ENCODE data around the gene PDCD7. TPM values are rescaled to one million over a fixed set of nuclear protein-coding genes. Genes with fewer than 3 reads are reported as not detected.
"Not testable (repeated sequence)": the region's sequence is repeated elsewhere in the genome, so short reads cannot be mapped to it uniquely, and the experiment has no call there.

PDCD7 gene
- total RNA-seq, 1 donor from 2014 or later, result 13.6 TPM

DNA sequence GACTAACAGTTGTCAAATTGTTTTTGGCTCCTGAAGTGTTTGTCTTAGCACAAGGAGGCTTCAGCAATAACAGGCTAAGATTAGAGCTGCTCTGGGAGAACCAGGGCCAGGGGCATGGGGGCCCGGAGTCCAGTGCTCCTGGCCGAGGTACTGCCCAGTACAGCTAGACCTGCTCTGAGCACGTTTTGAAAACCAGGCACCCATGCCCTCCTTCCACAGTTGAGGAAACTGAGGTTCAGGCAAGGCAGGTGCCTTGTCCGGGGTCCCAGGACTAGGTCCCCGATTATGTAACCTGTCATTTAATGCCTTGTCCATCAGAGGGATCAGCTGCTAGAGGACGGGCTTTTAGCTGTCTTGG, 37.9 kb downstream of the PDCD7 start:
- no peak for DNase-seq

GRCh38 chr15:65095011-65095746, 38.4 kb downstream of the PDCD7 start:
- H3K9me3 Mint-ChIP-seq (ENCODE audit: unreplicated experiment), result peaks cover 3% of the 10 kb centered on the region
- TF ChIP-seq, protein P1, sequence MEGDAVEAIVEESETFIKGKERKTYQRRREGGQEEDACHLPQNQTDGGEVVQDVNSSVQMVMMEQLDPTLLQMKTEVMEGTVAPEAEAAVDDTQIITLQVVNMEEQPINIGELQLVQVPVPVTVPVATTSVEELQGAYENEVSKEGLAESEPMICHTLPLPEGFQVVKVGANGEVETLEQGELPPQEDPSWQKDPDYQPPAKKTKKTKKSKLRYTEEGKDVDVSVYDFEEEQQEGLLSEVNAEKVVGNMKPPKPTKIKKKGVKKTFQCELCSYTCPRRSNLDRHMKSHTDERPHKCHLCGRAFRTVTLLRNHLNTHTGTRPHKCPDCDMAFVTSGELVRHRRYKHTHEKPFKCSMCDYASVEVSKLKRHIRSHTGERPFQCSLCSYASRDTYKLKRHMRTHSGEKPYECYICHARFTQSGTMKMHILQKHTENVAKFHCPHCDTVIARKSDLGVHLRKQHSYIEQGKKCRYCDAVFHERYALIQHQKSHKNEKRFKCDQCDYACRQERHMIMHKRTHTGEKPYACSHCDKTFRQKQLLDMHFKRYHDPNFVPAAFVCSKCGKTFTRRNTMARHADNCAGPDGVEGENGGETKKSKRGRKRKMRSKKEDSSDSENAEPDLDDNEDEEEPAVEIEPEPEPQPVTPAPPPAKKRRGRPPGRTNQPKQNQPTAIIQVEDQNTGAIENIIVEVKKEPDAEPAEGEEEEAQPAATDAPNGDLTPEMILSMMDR (IDR thresholded peaks at IDR 0.05; ENCODE audit: partially characterized antibody, unreplicated experiment), result no peak
- no peaks in the 10 kb centered on the region for H3K27me3 Mint-ChIP-seq (ENCODE audit: unreplicated experiment)
- DNase-seq, result no peak
- H3K4me1 Mint-ChIP-seq (ENCODE audit: low read depth, unreplicated experiment), result peaks cover 3% of the 10 kb centered on the region
- H3K4me3 Mint-ChIP-seq (ENCODE audit: unreplicated experiment), result no peak overlapping the region
- no peak overlapping the region for H3K27ac Mint-ChIP-seq (ENCODE audit: unreplicated experiment)
- H3K36me3 Mint-ChIP-seq (ENCODE audit: unreplicated experiment), result peaks cover 7% of the 10 kb centered on the region

More for the DNA sequence above, 37.9 kb downstream of the PDCD7 start:
- H3K27me3 Mint-ChIP-seq (ENCODE audit: unreplicated experiment), result no peaks in the 10 kb centered on the region
- peaks cover 7% of the 10 kb centered on the region for H3K36me3 Mint-ChIP-seq (ENCODE audit: unreplicated experiment)
- H3K9me3 Mint-ChIP-seq (ENCODE audit: unreplicated experiment), result peaks cover 3% of the 10 kb centered on the region
- TF ChIP-seq, protein P1 (IDR thresholded peaks at IDR 0.05; ENCODE audit: partially characterized antibody, unreplicated experiment), result no peak
- no peak overlapping the region for H3K4me3 Mint-ChIP-seq (ENCODE audit: unreplicated experiment)
- H3K27ac Mint-ChIP-seq (ENCODE audit: unreplicated experiment), result no peak overlapping the region
- H3K4me1 Mint-ChIP-seq (ENCODE audit: low read depth, unreplicated experiment), result peaks cover 3% of the 10 kb centered on the region

DNA sequence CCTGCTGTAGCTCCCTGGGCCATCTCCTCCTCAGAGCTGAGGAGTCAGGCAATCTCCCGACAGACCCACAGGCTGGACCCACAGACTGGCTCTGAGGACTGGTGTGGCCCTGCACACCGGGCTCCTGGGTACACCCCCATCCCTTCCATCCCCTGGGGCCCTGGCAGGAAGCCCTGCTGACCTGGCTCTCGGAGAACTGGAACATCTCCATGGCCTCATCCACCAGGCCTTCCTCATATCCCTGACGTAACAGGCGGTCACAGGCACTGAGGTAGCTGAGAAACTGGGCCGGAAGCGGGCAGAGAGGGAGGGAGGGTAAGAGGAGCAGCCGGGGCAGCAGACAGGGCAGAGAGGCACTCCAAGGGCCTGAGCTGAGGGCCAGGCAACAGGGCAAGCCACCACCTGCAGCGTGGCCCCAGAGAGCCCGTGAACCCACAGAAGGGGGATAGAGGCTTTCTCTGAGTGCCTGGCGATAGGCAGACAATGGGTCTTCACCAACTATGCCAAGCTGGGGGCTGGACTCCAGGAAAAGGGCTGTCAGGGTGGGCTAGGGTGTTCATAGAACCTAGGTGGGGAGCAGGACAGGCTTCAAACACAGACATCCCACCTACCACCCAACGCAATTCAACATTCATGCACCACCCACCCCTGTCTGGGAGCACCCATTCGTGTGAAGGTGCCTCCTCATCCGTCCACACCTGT, 39.2 kb downstream of the PDCD7 start:
- Mint-ChIP-seq H3K36me3 (ENCODE audit: unreplicated experiment) (peaks cover 7% of the 10 kb centered on the region), H3K9me3 (ENCODE audit: unreplicated experiment) (peaks cover 3% of the 10 kb centered on the region), H3K4me1 (ENCODE audit: low read depth, unreplicated experiment) (peaks cover 3% of the 10 kb centered on the region), H3K27me3 (ENCODE audit: unreplicated experiment) (no peaks in the 10 kb centered on the region), H3K27ac (ENCODE audit: unreplicated experiment) (no peak overlapping the region), H3K4me3 (ENCODE audit: unreplicated experiment) (no peak overlapping the region)
- DNase-seq, result no peak
- TF ChIP-seq, protein P1 (IDR thresholded peaks at IDR 0.05; ENCODE audit: partially characterized antibody, unreplicated experiment), result no peak

DNA sequence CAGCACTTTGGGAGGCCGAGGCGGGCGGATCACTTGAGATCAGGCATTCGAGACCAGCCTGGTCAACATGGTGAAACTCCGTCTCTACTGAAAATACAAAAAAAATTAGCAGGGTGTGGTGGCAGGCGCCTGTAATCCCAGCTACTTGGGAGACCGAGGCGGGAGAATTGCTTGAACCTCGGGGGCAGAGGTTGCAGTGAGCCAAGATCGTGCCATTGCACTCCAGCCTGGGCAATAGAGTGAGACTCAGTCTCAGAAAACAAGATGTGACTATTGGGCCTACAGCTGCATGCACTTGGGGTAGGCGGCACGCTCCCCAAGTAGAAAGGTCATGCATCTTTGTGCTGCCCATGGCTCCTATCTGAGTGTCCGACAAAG, 39.8 kb downstream of the PDCD7 start:
- not testable (repeated sequence) for H3K27me3 Mint-ChIP-seq (ENCODE audit: unreplicated experiment); H3K4me3 Mint-ChIP-seq (ENCODE audit: unreplicated experiment); DNase-seq; H3K27ac Mint-ChIP-seq (ENCODE audit: unreplicated experiment); H3K4me1 Mint-ChIP-seq (ENCODE audit: low read depth, unreplicated experiment); H3K9me3 Mint-ChIP-seq (ENCODE audit: unreplicated experiment); H3K36me3 Mint-ChIP-seq (ENCODE audit: unreplicated experiment)

DNA sequence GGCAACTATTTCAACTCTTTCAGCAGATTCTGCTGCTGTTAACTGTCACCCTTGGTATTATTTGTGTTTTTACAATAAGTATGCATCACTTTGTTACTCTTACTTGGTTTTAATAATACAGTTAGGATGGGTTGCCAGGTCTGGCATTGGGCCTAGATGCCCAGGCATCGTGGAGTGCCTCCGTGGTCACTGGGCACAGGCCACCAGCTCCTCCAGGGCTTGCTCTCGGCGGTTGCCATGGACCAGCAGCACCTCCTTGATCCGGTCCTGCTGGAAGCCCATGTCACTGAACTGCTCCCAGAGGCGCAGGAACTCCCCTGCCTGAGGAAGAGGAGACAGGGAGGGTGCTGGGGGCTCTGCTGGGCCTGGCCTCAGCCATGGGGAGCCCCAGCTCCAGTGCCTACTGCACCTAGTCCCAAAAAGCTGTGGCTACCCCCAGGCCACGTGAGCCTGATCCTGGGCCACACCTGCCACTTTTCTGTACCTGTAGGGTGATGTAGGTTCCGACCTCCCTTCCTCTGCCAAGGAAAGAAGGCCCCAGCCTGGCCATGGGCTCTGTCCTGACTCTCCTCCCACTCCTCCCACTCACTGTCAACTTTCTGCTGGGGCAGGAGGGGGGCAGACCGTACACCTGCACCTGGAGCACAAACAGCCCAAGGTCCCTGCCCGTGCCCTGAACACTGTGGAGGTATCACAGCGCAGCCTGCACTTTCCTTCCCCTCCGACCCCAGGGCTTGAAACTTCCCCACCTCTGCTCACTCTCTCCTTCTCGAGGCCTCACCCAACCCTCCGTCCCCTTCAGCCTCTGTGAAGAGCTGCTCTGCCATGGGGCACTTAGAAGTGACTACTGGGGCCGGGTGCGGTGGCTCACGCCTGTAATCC, 40.5 kb downstream of the PDCD7 start:
- Mint-ChIP-seq H3K36me3 (ENCODE audit: unreplicated experiment) (peaks cover 2% of the 10 kb centered on the region), H3K4me1 (ENCODE audit: low read depth, unreplicated experiment) (peaks cover 3% of the 10 kb centered on the region), H3K9me3 (ENCODE audit: unreplicated experiment) (peaks cover 5% of the 10 kb centered on the region), H3K27me3 (ENCODE audit: unreplicated experiment) (no peaks in the 10 kb centered on the region), H3K4me3 (ENCODE audit: unreplicated experiment) (no peak overlapping the region), H3K27ac (ENCODE audit: unreplicated experiment) (no peak overlapping the region)
- TF ChIP-seq, protein P1 (IDR thresholded peaks at IDR 0.05; ENCODE audit: partially characterized antibody, unreplicated experiment), result no peak
- DNase-seq, result no peak

All from glutamatergic neuron (in vitro differentiated cells).